HG03442 (cell line): Measurements from ENCODE around the gene EID2B.
A peak's percentile ranks its signal among the peaks of the same experiment; 100 is the strongest.

Experiments
- ATAC-seq: cut with Tn5 transposase; IDR thresholded peaks from one replicate; pipeline ENCODE4 v1.9.1; 2021; ENCODE audit warnings: mild to moderate bottlenecking, moderate library complexity; ENCODE audit not compliant: unreplicated experiment

EID2B gene

DNA sequence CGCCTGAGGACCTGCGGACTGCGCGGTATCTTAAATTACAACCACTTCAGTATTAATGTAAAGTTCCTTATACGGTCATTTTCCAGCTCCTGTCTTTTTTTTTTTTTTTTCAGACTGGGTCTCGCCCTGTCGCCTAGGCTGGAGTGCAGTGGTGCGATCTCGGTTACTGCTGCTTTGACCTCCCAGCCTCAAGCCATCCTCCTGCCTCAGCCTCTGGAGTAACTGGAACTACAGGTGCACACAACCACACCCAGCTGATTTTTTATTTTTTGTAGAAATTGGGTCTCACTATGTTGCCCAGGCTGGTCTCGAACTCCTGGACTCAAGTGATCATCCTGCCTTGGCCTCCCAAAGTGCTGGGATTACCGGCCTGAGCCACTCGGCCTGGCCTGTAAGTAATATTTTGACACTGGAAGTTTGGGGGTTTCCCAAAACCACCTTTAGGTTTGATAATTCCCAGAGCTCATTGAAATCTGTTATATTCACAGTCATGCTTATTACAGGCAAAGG, 406 bp upstream of the EID2B start:
- peak; percentile 1 for ATAC-seq

DNA sequence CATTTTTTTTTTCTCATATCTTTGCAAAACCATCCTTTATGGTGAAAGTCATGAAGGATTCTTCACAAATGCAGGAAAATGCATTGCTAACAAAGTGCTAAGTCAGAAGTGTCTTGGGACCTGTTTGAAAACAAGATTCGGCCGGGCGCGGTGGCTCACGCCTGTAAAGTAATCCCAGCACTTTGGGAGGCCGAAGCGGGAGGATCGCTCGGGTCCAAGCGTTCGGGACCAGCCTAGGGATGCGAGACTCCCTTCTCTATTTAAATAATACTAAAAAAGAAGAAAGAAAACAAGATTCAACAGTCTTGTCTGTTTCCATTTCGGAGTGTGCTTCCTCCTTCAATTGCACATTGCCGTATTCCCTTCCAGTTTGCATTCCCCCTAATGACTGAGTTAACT, 819 bp downstream of the EID2B start:
- ATAC-seq = no peak

DNA sequence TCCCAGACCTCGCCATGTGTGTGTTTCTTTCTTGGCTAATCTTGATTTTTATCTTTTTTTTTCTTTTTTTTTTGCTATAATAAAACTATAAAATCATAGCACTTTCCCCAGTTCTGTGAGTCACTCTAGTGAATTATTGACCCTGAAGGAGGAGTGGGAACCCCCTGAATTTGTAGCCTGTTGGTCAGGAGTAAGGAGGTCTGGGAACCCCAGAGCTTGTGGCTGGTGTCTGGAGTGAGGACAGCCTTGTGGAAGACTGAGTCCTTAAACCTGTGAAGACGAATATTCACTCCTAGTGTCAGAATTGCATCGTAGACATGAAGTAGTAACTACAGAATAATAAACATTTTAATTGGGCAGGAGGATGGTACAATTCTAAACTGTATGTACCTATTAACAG, 7.4 kb downstream of the EID2B start:
- ATAC-seq = no peak

DNA sequence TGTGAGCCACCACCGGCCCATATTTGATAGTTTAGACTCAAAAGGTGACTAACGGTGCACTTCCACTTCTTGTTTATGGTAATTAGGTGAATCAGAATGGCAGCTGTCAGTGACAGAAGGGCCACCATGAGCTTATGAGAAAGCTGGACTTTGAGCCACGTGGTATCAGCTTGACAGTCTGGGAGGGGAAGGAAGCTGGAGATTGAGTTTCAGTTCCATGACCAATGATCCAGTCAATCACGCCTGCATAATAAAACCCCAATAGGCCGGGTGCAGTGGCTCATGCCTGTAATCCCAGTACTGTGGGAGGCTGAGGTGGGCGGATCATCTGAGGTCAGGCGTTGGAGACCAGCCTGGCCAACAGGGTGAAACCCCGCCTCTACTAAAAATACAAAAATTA, 8.2 kb downstream of the EID2B start:
- ATAC-seq = no peak

DNA sequence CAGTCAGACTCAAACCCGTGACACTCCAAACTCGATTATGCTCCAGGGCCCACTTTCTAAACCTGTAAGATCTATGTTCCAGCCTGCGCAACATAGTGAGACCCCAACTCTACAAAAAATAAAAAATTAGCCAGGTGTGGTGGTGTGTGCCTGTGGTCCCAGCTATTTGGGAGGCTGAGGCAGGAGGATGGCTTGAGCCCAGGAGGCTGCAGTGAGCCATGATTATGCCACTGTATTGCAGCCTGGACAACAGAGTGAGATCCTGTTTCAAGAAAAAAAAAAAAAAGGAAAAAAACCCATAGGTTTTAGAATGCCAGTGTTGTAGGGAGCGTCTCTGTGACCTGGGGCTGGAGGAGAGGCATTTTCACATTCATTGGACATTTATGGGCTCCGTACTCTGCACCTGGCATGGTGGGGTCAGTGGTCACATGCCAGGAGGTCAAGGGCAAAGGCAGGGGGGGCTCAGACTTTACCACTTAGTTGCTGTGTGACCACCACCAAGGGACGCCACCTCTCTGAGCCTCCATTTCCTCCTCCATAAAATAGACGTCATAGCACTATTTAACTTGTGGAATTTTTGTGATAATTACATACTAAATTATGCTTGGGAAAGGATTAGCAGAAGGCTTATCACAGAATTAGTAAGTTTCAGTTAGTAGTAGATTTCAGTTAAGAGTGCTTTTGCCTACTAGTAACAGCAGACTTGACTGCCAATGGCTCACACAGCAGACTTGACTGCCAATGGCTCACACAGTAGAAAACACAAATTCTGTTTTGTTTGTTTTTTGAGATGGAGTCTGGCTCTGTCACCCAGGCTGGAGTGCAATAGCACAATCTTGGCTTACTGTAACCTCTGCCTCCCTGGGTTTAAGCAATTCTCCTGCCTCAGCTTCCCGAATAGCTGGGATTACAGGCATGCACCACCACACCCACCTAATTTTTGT, 11.8 kb downstream of the EID2B start:
- ATAC-seq = no peak

DNA sequence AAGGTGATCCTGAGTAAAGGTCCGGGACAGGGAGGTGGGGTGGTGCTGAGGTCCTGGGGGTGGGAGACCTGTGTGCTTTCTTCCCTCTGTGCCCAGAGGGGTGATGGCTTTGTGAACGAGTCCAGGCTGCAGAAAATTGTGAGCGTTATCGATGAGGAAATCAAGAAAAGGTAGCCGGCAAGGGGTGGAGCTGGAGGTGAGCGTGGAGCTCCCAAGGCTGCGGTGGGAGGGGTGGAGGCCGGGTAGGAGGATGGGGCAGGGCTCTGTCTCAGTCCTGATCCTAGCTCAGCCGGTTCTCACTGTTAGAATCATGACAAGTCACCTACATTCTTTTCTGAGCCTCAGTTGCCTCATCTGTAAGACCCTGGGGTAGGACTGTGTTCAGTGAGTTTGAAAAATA, 13.7 kb downstream of the EID2B start:
- no peak for ATAC-seq

DNA sequence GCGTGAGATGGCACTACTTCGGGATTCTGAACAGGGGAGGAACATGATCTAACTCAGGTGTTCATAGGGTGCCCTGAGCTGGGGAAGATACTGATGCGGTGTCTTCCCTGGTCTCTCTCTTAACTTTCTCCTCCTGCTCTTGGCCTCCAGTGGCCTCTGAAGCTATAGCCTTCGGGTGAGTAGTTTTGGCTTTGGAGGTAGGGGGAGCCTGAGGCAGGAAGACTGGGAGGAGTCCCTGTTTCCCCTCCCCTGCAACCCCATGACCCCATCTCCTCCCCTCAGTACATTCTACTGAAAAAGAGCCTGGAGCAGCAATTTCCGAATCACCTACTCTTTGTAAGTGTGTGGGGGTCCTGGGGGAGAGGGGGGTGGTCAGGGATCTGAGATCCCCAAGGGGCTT, 14.2 kb downstream of the EID2B start:
- ATAC-seq = no peak

- no peak for ATAC-seq
Measured at GRCh38 chr19:39517432-39517831, 15.2 kb downstream of the EID2B start.

DNA sequence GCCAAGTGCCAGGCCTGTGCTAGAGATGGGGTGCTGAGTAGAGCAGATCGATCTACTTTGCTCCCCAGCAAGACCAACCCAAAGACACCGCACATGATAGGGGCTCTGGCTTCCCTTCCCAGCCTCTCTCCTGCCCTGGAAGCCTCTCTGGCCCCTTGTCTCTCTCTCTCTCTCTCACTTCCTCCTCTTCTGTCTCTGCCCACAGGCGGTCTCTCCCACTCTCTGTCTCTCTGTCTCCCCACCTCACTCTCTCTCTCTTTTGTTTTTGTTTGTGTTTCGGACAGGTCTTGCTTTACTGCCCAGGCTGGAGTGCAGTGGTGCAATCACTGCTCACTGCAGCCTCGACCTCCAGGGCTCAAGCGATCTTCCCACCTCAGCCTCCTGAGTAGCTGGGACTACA, 16.4 kb downstream of the EID2B start:
- no peak for ATAC-seq

DNA sequence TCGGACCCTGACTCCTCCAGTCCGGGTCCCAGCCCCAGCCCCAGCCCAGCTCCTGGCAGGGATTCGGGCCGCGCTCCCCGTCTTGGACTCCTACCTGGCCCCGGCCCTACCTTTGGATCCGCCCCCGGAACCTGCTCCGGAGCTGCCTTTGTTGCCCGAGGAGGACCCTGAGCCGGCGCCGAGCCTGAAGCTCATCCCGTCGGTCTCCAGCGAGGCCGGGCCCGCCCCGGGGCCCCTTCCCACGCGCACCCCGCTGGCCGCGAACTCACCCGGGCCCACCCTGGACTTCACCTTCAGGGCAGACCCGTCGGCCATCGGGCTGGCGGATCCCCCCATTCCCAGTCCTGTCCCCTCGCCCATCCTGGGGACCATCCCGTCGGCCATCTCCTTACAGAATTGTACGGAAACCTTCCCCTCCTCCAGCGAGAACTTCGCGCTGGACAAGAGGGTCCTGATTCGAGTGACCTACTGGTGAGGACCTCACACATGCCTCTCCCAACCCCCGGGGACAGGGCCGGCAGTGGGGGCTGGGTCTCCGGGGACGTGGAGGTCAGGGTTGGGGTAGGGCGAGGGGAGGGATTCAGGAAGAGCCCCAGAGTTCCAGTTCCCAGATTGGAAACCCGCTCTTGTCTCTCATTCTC, 17.0 kb downstream of the EID2B start:
- no peak for ATAC-seq

GRCh38 chr19:39514840-39515550, 17.7 kb downstream of the EID2B start, which contains the start of gene SELENOV:
Gene SELENOV, plus strand, starts transcription at chr19:39515139. Its CDS starts 74 bp downstream, at chr19:39515213.
- ATAC-seq = no peak

DNA sequence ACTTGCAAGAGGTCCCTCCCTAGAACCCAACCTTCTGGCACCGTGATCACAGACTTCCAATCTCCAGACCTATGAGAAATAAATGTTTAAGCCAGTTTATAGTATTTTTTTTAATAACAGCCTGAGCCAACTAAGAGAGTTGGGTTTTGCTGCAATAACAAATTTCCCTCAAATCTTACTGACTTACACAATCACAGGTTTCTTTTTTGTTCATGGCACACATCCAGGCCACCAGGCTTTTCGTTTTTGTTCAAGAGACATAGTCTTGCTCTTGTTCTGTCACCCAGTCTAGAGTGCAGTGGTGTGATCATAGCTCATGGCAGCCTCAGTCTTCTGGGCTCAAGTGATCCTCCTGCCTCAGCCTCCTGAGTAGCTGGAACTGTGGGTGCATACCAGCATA, 19.7 kb downstream of the EID2B start:
- no peak for ATAC-seq

- ATAC-seq = no peak
Measured at GRCh38 chr19:39509233-39509632, 23.4 kb downstream of the EID2B start.

DNA sequence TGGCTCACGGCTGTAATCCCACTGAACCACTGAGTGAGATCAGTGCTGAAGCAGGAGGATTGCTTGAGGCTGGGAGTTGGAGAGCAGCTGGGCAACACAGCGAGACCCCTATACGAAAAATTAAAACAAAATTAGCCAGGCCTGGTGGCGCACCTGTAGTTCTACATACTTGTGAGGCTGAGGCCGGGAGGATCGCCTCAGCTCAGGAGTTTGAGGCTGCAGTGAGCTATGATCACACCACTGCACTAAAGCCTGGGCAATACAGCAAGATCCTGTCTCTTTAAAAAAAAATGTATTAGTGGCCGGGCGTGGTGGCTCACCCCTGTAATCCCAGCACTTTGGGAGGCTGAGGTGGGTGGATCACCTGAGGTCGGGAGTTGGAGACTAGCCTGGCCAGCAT, 24.0 kb downstream of the EID2B start:
- ATAC-seq = no peak

DNA sequence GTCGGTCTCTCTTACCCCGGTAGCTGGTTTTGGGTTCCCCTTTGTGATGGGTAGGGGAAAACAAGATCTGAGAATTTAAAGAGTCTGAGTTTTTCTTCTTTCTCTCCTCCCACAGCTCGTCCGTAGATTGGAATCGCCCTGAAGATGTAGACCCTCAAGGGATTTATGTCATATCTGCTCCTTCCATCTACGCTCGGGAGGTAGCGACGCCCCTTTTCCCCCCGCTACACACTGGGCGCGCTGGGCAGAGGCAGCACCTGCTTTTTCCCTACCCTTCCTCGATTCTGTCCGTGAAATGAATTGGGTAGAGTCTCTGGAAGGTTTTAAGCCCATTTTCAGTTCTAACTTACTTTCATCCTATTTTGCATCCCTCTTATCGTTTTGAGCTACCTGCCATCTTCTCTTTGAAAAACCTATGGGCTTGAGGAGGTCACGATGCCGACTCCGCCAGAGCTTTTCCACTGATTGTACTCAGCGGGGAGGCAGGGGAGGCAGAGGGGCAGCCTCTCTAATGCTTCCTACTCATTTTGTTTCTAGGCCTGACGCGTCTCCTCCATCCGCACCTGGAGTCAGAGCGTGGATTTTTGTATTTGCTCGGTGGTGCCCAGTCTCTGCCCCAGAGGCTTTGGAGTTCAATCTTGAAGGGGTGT, 24.8 kb downstream of the EID2B start:
- no peak for ATAC-seq

DNA sequence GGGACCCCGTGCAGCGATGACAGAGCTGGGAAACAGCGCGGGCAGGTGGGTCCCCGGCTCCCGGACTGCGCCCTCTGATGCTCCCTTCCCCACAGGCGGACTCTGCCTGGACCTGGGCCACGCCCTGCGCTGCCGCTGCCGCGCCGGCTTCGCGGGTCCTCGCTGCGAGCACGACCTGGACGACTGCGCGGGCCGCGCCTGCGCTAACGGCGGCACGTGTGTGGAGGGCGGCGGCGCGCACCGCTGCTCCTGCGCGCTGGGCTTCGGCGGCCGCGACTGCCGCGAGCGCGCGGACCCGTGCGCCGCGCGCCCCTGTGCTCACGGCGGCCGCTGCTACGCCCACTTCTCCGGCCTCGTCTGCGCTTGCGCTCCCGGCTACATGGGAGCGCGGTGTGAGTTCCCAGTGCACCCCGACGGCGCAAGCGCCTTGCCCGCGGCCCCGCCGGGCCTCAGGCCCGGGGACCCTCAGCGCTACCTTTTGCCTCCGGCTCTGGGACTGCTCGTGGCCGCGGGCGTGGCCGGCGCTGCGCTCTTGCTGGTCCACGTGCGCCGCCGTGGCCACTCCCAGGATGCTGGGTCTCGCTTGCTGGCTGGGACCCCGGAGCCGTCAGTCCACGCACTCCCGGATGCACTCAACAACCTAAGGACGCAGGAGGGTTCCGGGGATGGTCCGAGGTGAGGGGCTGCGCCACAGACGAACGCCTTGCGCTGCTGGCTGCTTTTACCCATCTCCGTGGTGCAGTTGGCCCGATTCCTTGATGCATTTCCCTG, 25.5 kb downstream of the EID2B start:
- ATAC-seq = no peak

DNA sequence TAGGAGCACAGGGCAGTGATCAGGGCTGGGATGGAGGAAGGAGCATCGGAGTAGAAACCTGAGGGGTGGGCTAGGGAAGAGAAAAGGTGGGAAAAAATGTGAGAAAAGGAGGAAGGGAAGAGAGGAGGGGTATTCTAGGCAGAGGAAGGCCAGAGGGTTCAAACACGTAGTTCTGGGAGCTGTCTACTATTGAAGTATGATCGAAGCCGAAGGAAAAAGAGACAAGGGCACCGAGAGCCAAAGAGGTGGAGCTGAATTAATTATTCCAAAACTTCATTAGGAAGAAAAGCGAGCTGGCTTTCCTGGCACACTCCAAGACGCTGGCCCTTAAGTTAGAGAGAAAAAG, 26.1 kb downstream of the EID2B start:
- no peak for ATAC-seq

DNA sequence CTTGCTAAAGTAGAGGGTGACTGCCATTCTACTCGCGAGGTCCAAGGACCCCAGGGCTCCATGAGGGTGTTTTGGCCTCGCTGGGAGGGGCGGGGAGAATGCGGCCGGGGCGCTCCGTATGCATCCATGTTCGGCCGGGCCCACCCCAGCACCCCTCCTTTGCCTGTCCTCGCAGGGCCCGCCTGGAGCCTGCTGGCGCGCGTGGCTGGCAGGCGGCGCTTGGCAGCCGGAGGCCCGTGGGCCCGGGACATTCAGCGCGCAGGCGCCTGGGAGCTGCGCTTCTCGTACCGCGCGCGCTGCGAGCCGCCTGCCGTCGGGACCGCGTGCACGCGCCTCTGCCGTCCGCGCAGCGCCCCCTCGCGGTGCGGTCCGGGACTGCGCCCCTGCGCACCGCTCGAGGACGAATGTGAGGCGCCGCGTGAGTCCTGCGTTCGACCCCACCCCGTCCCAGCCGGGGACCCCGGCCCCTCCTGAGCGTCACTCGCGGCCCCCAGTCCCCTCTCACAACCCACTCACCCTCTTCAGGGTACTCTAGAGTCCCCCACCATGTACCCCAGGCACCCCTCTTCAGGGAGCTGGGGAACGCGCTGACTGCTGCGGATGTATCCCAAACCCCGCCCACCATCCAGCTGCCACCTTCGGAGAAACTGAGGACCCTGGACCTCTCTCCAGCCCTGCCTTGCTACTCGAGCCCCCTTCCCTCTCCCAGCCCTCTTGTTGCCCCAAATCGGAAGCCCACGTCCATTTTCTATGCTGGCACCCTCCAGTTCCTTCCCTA, 29.8 kb downstream of the EID2B start:
- no peak for ATAC-seq

- ATAC-seq = no peak
Measured at GRCh38 chr19:39501340-39501739, 31.3 kb downstream of the EID2B start.

- ATAC-seq = no peak
Measured at GRCh38 chr19:39500543-39500942, 32.1 kb downstream of the EID2B start.
